H9 (cell line): ENCODE data around the gene P2RX2. TPM values are rescaled to one million over a fixed set of nuclear protein-coding genes. Genes with fewer than 3 reads are reported as not detected.

Experiments
- DNase-seq: peaks from one replicate; pipeline ENCODE4 v3.0.0-alpha.2; 2017
- H2AFZ ChIP-seq: one replicate; pipeline ENCODE4 v1.6.1; 2013; ENCODE audit warnings: mild to moderate bottlenecking, low read length, control low read depth, moderate library complexity
- H2AK5ac ChIP-seq: 2 replicates; pipeline ENCODE4 v1.6.1; 2013; ENCODE audit warnings: low read length, control low read depth, mixed read lengths; ENCODE audit not compliant: insufficient read length
- H2BK120ac ChIP-seq: one replicate; pipeline ENCODE4 v1.6.1; 2013; ENCODE audit warnings: low read depth, mild to moderate bottlenecking, low read length, control low read depth, inconsistent platforms; ENCODE audit not compliant: poor library complexity, severe bottlenecking
- H2BK12ac ChIP-seq: 2 replicates; pipeline ENCODE4 v1.6.1; 2013; ENCODE audit warnings: low read length, control low read depth, mixed read lengths, low read depth; ENCODE audit not compliant: insufficient read length
- H2BK15ac ChIP-seq: 2 replicates; pipeline ENCODE4 v1.6.1; 2013; ENCODE audit warnings: low read depth, low read length, control low read depth
- H2BK20ac ChIP-seq: one replicate; pipeline ENCODE4 v1.6.1; 2013; ENCODE audit warnings: low read depth, mild to moderate bottlenecking, low read length, control low read depth, inconsistent platforms; ENCODE audit not compliant: poor library complexity, severe bottlenecking
- H2BK5ac ChIP-seq: 2 replicates; pipeline ENCODE4 v1.6.1; 2013; ENCODE audit warnings: low read length, control low read depth, mixed read lengths; ENCODE audit not compliant: insufficient read length
- H3K14ac ChIP-seq: 2 replicates; pipeline ENCODE4 v1.6.1; 2013; ENCODE audit warnings: low read length, control low read depth; ENCODE audit not compliant: insufficient read depth
- H3K18ac ChIP-seq: 2 replicates; pipeline ENCODE4 v1.6.1; 2013; ENCODE audit warnings: low read depth, mild to moderate bottlenecking, mixed read lengths, low read length, control low read depth; ENCODE audit not compliant: insufficient read length
- H3K23ac ChIP-seq: 2 replicates; pipeline ENCODE4 v1.6.1; 2013; ENCODE audit warnings: low read length, control low read depth, mixed read lengths, low read depth; ENCODE audit not compliant: insufficient read length
- H3K23me2 ChIP-seq: 2 replicates; pipeline ENCODE4 v1.6.1; 2013; ENCODE audit warnings: low read depth, mild to moderate bottlenecking, mixed read lengths, low read length, control low read depth; ENCODE audit not compliant: insufficient read length, poor library complexity, severe bottlenecking
- H3K27ac ChIP-seq: 2 replicates; pipeline ENCODE4 v1.5.1; 2013; ENCODE audit warnings: low read length, control low read depth, mixed read lengths, low read depth; ENCODE audit not compliant: insufficient read length
- H3K27me3 ChIP-seq: 2 replicates; pipeline ENCODE4 v1.6.1; 2013; ENCODE audit warnings: low read length, control low read depth, inconsistent platforms; ENCODE audit not compliant: insufficient read depth
- H3K4ac ChIP-seq: 2 replicates; pipeline ENCODE4 v1.6.1; 2013; ENCODE audit warnings: low read depth, mild to moderate bottlenecking, control low read depth, inconsistent platforms, low read length, moderate library complexity
- H3K4me1 ChIP-seq: 2 replicates; pipeline ENCODE4 v1.6.1; 2013; ENCODE audit warnings: low read length, control low read depth, inconsistent platforms; ENCODE audit not compliant: insufficient read depth
- H3K4me2 ChIP-seq: 2 replicates; pipeline ENCODE4 v1.6.1; 2013; ENCODE audit warnings: low read length, control low read depth, mixed read lengths; ENCODE audit not compliant: insufficient read length, insufficient read depth
- H3K56ac ChIP-seq: 2 replicates; pipeline ENCODE4 v1.6.1; 2013; ENCODE audit warnings: low read depth, mild to moderate bottlenecking, mixed read lengths, low read length, control low read depth; ENCODE audit not compliant: insufficient read length
- H3K79me1 ChIP-seq: 2 replicates; pipeline ENCODE4 v1.6.1; 2013; ENCODE audit warnings: low read depth, mild to moderate bottlenecking, moderate library complexity, low read length, control low read depth, inconsistent platforms; ENCODE audit not compliant: insufficient read depth, poor library complexity, severe bottlenecking
- H3K79me2 ChIP-seq: 2 replicates; pipeline ENCODE4 v1.6.1; 2013; ENCODE audit warnings: low read length, control low read depth, inconsistent platforms; ENCODE audit not compliant: insufficient read depth
- H3K9ac ChIP-seq: 2 replicates; pipeline ENCODE4 v1.6.1; 2013; ENCODE audit warnings: low read length, control low read depth, mixed read lengths; ENCODE audit not compliant: insufficient read length; ENCODE audit errors: extremely low read depth
- H3K9me3 ChIP-seq: one replicate; pipeline ENCODE4 v1.6.1; 2013; ENCODE audit warnings: low read depth, low read length, inconsistent platforms; ENCODE audit not compliant: control insufficient read depth
- H3T11ph ChIP-seq: one replicate; pipeline ENCODE4 v1.6.1; 2013; ENCODE audit warnings: mild to moderate bottlenecking, low read length, control low read depth, inconsistent platforms
- H4K20me1 ChIP-seq: one replicate; pipeline ENCODE4 v1.6.1; 2013; ENCODE audit not compliant: control insufficient read depth, insufficient read length, insufficient read depth
- H4K5ac ChIP-seq: 2 replicates; pipeline ENCODE4 v1.6.1; 2013; ENCODE audit warnings: low read depth, mild to moderate bottlenecking, mixed read lengths, low read length, control low read depth; ENCODE audit not compliant: insufficient read length
- H4K8ac ChIP-seq: replicated peaks from 2 replicates; pipeline ENCODE4 v1.6.1; 2013; ENCODE audit warnings: low read length, control low read depth, mixed read lengths, low read depth; ENCODE audit not compliant: insufficient read length
- H4K91ac ChIP-seq: 2 replicates; pipeline ENCODE4 v1.6.1; 2013; ENCODE audit warnings: low read depth, mild to moderate bottlenecking, moderate library complexity, mixed read lengths, low read length, control low read depth; ENCODE audit not compliant: insufficient read length
- H3K27ac Mint-ChIP-seq, 3 experiments: 2 replicates in 2 of 3; 3 replicates in 1 of 3; pipeline ENCODE4 v1.8.0; 2020 to 2021; ENCODE audit warnings: mixed read lengths in 3 of 3, mild to moderate bottlenecking in 1 of 3, moderate library complexity in 1 of 3
- H3K27me3 Mint-ChIP-seq: 2 replicates; pipeline ENCODE4 v1.8.0; 2021; ENCODE audit warnings: low read depth, mild to moderate bottlenecking, moderate library complexity, mixed read lengths
- H3K36me3 Mint-ChIP-seq, 3 experiments: 2 replicates in 2 of 3; 3 replicates in 1 of 3; pipeline ENCODE4 v1.8.0; 2020 to 2021; ENCODE audit warnings: low read depth in 3 of 3, mixed read lengths in 3 of 3; ENCODE audit not compliant: insufficient read depth in 1 of 3
- H3K4me1 Mint-ChIP-seq, 2 experiments: 2 replicates each; pipeline ENCODE4 v1.8.0; 2020; ENCODE audit warnings: mixed read lengths in 2 of 2
- H3K4me3 Mint-ChIP-seq, 2 experiments: 2 replicates in 1 of 2; 3 replicates in 1 of 2; pipeline ENCODE4 v1.8.0; 2020 to 2021; ENCODE audit warnings: mild to moderate bottlenecking in 2 of 2, mixed read lengths in 2 of 2, moderate library complexity in 1 of 2
- H3K9me3 Mint-ChIP-seq, 2 experiments: 2 replicates in 1 of 2; 3 replicates in 1 of 2; pipeline ENCODE4 v1.8.0; 2020; ENCODE audit warnings: mild to moderate bottlenecking in 2 of 2, mixed read lengths in 2 of 2, moderate library complexity in 1 of 2
- CTCF ChIP-seq: fragments of 200-600 bp; sonication (generic); conservative IDR thresholded peaks from 3 replicates; pipeline ENCODE4 v1.8.0; 2021; ENCODE audit warnings: antibody characterized with exemption, mild to moderate bottlenecking
- WGBS: extraction: QIAGEN DNeasy Blood & Tissue Kit; methylation state at CpG from one replicate; pipeline ENCODE4 v1.1.7; 2013; ENCODE audit warnings: missing lambda C conversion rate, low lambda C conversion rate, mixed read lengths; ENCODE audit not compliant: insufficient read length; ENCODE audit errors: extremely low coverage; 5-methylcytosine and 5-hydroxymethylcytosine counted together
- total RNA-seq: library from RNA; stranded (reverse); gene quantifications from 2 replicates; pipeline ENCODE4 v1.2.1, GENCODE V29; 2021

Gene P2RX2
- total RNA-seq, 1 experiment from 2014 or later = 1.8 TPM

GRCh38 chr12:132600048-132601032 lies 18.2 kb upstream of the P2RX2 start:
- no peak overlapping the region for H3K9ac ChIP-seq
- peak overlapping the region; percentile 36 to 54; a peak in 4 of 5 replicates for H3K4me3 Mint-ChIP-seq
- WGBS = no CpG with 5 or more reads among the region's 45 CpGs

More at GRCh38 chr12:132600048-132601032, 18.2 kb upstream of the P2RX2 start:
- peak; percentile 87 for DNase-seq
- Histone ChIP-seq H3K23ac (no peak overlapping the region), H3K79me1 (no peaks in the 10 kb centered on the region), H2BK12ac (no peak overlapping the region), H2BK5ac (no peak overlapping the region), H3K14ac (no peak overlapping the region), H3K56ac (no peak overlapping the region), H2BK20ac (no peak overlapping the region), H2AK5ac (no peak overlapping the region), H4K91ac (no peak overlapping the region), H3K27me3 (peaks cover 17% of the 10 kb centered on the region), H3K18ac (no peak overlapping the region), H2BK15ac (no peak overlapping the region), H3K4ac (no peak overlapping the region), H4K8ac (no peak overlapping the region), H2AFZ (no peak overlapping the region), H3T11ph (no peak overlapping the region), H3K79me2 (no peaks in the 10 kb centered on the region), H3K23me2 (peaks cover 4% of the 10 kb centered on the region), H3K9me3 (no peaks in the 10 kb centered on the region), H3K27ac (no peak overlapping the region), H3K4me1 (no peaks in the 10 kb centered on the region), H2BK120ac (no peak overlapping the region), H4K5ac (no peak overlapping the region), H3K4me2 (peak overlapping the region; percentile 23), H4K20me1 (no peaks in the 10 kb centered on the region)
- TF ChIP-seq CTCF = peak; percentile 75
- H3K4me1 Mint-ChIP-seq = peaks cover 13 to 25% of the 10 kb centered on the region in 2 experiments
- no peak overlapping the region for H3K27ac Mint-ChIP-seq
- peaks cover 87% of the 10 kb centered on the region for H3K27me3 Mint-ChIP-seq
- no peaks in the 10 kb centered on the region; a peak in 1 of 7 replicates for H3K36me3 Mint-ChIP-seq
- peaks cover 0 to 2% of the 10 kb centered on the region in 2 experiments; a peak in 2 of 5 replicates for H3K9me3 Mint-ChIP-seq
